A375 (cell line): ENCODE results near the gene LCT. TPM values are rescaled to one million over a fixed set of nuclear protein-coding genes. Genes with fewer than 3 reads are reported as not detected.

Experiments used
- small RNA-seq: library from RNA; depleted of rRNA; stranded (forward); fragments of <200 nt; gene quantifications from one replicate; pipeline ENCODE3, GENCODE V24; 2014
- total RNA-seq: library from RNA; depleted of rRNA; stranded (reverse); fragments of >200 nt; shearing (Covaris generic); gene quantifications from 2 replicates; pipeline ENCODE4 v1.2.3, GENCODE V29; 2014; rRNA removed

LCT gene
- 0.04 and 0.08 TPM in 2 replicates for total RNA-seq

DNA sequence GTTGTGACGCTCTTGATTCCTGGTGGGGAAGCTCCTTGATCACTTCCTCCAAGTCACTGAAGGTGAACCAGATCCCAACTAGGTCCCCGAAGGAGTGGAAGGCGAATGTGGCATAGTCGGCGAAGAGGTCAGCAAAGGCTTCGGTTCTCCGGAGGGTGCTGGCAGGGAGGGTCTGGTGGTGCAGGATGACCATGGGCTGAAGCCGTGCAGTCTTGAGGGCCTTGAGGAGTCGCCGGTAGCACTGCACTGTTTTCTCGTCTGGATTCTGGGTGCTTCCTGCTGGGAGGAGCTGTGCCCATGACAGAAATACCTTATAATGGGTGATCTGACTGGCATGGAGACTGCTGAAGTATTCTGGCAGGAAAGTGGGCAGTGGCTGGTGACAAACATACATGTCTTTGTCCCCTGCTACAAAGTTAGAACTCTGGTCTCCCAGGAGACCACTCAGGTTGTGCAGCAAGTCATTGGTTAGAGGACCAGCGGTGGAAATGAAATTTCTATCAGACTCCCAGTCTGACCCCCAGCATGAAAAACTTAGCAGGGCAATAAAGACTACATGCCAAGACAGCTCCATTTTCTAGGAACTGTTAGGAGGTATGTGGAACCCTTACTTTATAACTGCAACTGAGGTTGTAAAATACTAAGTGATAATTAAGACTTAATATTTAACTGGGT is at the start of gene LCT:
Gene LCT, minus strand, starts transcription at position 589 of the 675 bp plus-strand sequence. Its CDS starts 15 bp downstream, at position 574.

DNA sequence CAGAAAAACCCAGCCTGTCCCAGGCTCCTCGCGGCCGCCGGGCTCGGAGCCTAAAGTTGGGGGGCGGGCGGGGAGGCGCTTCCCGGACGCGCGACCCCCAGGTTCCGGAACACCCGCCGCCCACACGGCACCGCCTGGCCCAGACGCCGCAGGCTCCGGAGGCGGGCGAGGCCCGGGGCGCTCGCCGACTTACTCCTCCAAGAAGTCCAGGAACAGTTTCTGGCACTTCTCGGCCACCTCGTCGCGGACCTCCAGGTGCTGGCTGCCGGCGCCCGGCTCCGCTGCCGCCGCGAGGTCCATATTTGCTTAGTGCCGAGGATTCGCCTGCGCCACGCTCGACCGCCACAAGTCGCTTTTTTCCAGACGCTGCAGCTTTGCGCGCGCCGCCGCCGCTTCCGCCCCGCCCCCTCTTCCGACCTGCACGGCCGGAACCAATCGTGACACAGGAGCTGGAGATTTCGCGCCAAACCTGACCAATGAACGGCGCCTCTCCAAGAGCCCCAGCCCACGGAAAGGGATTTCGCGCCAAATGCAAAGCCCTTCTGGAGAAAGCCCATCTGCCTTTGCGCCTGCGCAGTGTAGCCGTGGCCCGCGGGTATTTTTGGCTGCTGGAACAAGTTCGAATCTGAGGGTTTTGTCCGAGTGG is 39.2 kb upstream of the LCT start, which contains the start of gene MCM6:
Gene MCM6, minus strand, starts transcription at position 378 of the 646 bp plus-strand sequence. Its CDS starts 78 bp downstream, at position 300.

DNA sequence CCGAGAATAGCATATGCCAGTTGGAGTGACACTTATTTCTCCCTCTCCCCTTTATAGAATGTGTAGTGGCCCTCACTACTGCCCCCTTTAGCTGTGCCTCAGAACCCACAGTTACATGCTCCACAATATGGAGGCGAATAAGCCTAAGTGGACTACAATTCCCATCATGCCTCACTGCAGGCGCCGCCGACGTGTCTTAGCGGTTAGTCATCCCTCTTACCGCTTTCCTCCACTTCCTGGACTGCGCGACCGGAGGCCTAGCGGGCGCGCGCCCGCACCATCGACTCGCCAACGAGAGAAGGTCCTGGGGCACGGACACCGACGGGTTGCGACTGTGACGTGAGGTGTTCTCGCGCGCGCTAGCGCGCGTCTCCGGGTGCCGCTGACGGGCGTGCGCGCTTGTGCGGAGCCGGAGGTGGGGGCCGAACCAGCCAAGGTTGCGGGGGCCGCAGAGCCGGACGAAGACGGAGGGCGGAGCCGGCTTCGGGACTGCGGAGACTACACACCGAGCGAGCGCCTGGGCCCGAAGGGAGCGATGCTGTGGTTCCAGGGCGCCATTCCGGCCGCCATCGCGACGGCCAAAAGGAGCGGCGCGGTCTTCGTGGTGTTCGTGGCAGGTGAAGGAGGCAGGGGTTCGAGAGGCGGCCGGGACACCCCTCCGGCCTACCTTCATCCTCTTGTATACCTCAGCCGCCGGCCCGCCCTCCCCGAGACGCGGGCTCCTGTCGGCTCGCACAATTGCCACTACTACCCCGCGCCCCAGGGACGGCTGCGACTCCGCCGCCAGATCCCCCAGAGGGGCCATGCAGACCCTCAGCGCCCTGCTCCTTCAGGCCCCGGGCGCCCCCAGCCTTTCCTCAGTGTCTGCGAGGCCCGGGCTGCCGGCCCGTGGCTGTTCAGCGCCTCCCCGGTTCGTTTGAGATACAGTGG is 95.3 kb downstream of the LCT start, which contains the start of gene UBXN4:
Gene UBXN4, plus strand, starts transcription at position 461 of the 930 bp plus-strand sequence. Its CDS starts 75 bp downstream, at position 536.

Small RNA genes lying within 50 kb of the gene (small RNA-seq; reads per million reads assigned to genes)
- gene RF00019, result not detected

Other genes starting within 250 kb of the LCT start
- gene UBXN4, start 95.3 kb downstream of the LCT start, total RNA-seq, result 31.1 and 33.2 TPM in 2 replicates
- gene MCM6, start 39.3 kb upstream of the LCT start, total RNA-seq, result 28.5 and 32.9 TPM in 2 replicates
- 61.6 and 86.5 TPM in 2 replicates for gene DARS1, start 148.4 kb upstream of the LCT start, total RNA-seq